Measurements from ENCODE around the gene NCKAP5.
A peak's percentile ranks its signal among the peaks of the same experiment; 100 is the strongest.

NCKAP5 gene

GRCh38 chr2:133568172-133568571 lies at the start of gene NCKAP5:
NCKAP5 (minus strand) TSS chr2:133568463; CDS start chr2:133517526, 50,937 bp downstream.
- peak within 1 kb of the TSS; percentile 66 for H3K4me3 ChIP-seq (ENCODE audit: low read depth, low read length)

GRCh38 chr2:133609664-133610063 lies 41.4 kb upstream of the NCKAP5 start:
- TF ChIP-seq, protein P1, sequence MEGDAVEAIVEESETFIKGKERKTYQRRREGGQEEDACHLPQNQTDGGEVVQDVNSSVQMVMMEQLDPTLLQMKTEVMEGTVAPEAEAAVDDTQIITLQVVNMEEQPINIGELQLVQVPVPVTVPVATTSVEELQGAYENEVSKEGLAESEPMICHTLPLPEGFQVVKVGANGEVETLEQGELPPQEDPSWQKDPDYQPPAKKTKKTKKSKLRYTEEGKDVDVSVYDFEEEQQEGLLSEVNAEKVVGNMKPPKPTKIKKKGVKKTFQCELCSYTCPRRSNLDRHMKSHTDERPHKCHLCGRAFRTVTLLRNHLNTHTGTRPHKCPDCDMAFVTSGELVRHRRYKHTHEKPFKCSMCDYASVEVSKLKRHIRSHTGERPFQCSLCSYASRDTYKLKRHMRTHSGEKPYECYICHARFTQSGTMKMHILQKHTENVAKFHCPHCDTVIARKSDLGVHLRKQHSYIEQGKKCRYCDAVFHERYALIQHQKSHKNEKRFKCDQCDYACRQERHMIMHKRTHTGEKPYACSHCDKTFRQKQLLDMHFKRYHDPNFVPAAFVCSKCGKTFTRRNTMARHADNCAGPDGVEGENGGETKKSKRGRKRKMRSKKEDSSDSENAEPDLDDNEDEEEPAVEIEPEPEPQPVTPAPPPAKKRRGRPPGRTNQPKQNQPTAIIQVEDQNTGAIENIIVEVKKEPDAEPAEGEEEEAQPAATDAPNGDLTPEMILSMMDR (IDR thresholded peaks at IDR 0.05; ENCODE audit: low read depth, low read length): no peak
- H3K4me3 ChIP-seq (ENCODE audit: low read depth, low read length): no peak overlapping the region

More at GRCh38 chr2:133568172-133568571, at the start of gene NCKAP5:
- TF ChIP-seq, protein P1 (IDR thresholded peaks at IDR 0.05; ENCODE audit: low read depth, low read length): peak; percentile 32; the same call in 1 of the 2 replicates

GRCh38 chr2:133608291-133608690 lies 40.0 kb upstream of the NCKAP5 start:
- TF ChIP-seq, protein P1 (IDR thresholded peaks at IDR 0.05; ENCODE audit: low read depth, low read length): no peak
- H3K4me3 ChIP-seq (ENCODE audit: low read depth, low read length): no peak overlapping the region

- TF ChIP-seq, protein P1 (IDR thresholded peaks at IDR 0.05; ENCODE audit: low read depth, low read length): no peak
- no peak overlapping the region for H3K4me3 ChIP-seq (ENCODE audit: low read depth, low read length)
Measured at GRCh38 chr2:133607679-133608078, 39.4 kb upstream of the NCKAP5 start.

GRCh38 chr2:133606616-133607015 lies 38.4 kb upstream of the NCKAP5 start:
- TF ChIP-seq, protein P1 (IDR thresholded peaks at IDR 0.05; ENCODE audit: low read depth, low read length): no peak
- no peak overlapping the region for H3K4me3 ChIP-seq (ENCODE audit: low read depth, low read length)

- H3K4me3 ChIP-seq (ENCODE audit: low read depth, low read length): no peak overlapping the region
- TF ChIP-seq, protein P1 (IDR thresholded peaks at IDR 0.05; ENCODE audit: low read depth, low read length): no peak
Measured at GRCh38 chr2:133605766-133606137, 37.5 kb upstream of the NCKAP5 start.

DNA sequence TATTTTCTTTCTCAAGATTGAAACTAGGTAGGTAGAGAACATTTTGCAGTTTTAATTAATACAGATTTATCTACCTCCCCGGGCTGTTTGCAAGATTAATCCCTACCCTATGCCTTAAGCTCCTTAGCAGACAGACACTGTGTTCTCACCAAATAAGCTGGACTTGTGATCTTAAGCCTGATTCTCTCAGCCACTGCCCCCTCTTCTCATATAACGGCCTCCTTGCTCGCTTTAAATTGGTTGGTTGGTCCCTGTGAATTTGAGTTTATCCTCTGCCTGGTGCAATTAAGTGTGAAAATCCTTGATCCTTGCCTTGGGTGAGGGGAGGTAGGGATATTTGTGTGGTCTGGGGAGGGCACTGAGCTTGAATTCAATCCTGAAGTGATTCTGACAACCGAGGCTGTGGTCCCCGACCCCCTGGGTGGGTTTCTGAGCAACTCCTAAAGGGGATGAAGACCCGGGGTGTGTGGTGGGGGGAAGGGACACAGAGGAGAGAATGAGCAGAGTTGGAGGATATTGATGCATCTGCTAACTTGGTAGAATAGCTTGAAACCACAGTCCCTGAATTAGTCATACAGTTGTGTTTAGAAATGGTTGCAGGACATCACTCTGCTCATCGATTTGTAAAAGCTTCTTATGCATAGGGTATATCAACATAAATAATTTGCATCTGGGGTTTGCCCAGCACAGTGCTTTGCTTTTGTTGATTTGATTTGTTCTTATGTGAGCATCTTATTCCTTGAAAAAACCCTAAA lies 36.9 kb upstream of the NCKAP5 start:
- TF ChIP-seq, protein P1 (IDR thresholded peaks at IDR 0.05; ENCODE audit: low read depth, low read length): no peak
- no peak overlapping the region for H3K4me3 ChIP-seq (ENCODE audit: low read depth, low read length)
